Fibroblast of lung (primary cell): ENCODE measurements around the gene COL11A2.

Experiments used
- EZH2 ChIP-seq: IDR thresholded peaks from 2 replicates; pipeline ENCODE4 v1.5.1; 2012; ENCODE audit warnings: low read length, control low read depth, mild to moderate bottlenecking; ENCODE audit errors: missing control alignments
- TF ChIP-seq, protein P1 (sequence below), 2 donors: IDR thresholded peaks in 1 of 2; conservative IDR thresholded peaks in 1 of 2; 1 replicate in 1 of 2; 2 replicates in 1 of 2; pipeline ENCODE4 v1.5.1; 2011 to 2012; ENCODE audit warnings: low read length in 2 of 2, control low read depth in 1 of 2, inconsistent platforms in 1 of 2, low read depth in 1 of 2, mild to moderate bottlenecking in 1 of 2

DNA sequence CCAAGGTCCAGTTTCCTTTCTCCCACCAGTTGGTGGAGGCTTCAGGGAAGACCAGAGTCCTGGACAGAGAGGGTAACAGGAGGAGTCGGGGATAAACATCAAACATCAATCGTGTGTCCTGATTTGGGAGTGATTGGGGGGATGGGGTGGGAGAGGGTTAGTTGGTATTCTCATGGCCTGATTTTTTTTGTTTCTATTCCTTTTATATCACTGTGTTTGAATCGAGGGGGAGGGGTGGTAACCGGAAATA, 11.8 kb upstream of the COL11A2 start:
- TF ChIP-seq, protein P1, sequence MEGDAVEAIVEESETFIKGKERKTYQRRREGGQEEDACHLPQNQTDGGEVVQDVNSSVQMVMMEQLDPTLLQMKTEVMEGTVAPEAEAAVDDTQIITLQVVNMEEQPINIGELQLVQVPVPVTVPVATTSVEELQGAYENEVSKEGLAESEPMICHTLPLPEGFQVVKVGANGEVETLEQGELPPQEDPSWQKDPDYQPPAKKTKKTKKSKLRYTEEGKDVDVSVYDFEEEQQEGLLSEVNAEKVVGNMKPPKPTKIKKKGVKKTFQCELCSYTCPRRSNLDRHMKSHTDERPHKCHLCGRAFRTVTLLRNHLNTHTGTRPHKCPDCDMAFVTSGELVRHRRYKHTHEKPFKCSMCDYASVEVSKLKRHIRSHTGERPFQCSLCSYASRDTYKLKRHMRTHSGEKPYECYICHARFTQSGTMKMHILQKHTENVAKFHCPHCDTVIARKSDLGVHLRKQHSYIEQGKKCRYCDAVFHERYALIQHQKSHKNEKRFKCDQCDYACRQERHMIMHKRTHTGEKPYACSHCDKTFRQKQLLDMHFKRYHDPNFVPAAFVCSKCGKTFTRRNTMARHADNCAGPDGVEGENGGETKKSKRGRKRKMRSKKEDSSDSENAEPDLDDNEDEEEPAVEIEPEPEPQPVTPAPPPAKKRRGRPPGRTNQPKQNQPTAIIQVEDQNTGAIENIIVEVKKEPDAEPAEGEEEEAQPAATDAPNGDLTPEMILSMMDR (conservative IDR thresholded peaks at IDR 0.05 in 1 of 2, IDR thresholded peaks at IDR 0.05 in 1 of 2; ENCODE audit: low read depth in 1 of 2, low read length in 2 of 2): no peak
- TF ChIP-seq EZH2: no peak
